Upper lobe of right lung (tissue), 1 donor: ENCODE data around the gene GOSR1. TPM values are rescaled to one million over a fixed set of nuclear protein-coding genes. Genes with fewer than 3 reads are reported as not detected.
A peak's percentile ranks its signal among the peaks of the same experiment; 100 is the strongest.
"Not testable (repeated sequence)": the region's sequence is repeated elsewhere in the genome, so short reads cannot be mapped to it uniquely, and the experiment has no call there.

Source experiments
- ATAC-seq: fragments of 200-7000 bp; cut with Tn5 transposase; one replicate; pipeline ENCODE4 v1.9.1; 2020; ENCODE audit warnings: mild to moderate bottlenecking, moderate library complexity
- DNase-seq: peaks from one replicate; pipeline ENCODE4 v3.0.0-alpha.2; 2020
- H3K27ac ChIP-seq: fragments of 200-600 bp; one replicate; pipeline ENCODE4 v1.8.0; 2022
- H3K27me3 ChIP-seq: fragments of 200-600 bp; one replicate; pipeline ENCODE4 v1.8.0; 2022; ENCODE audit warnings: mild to moderate bottlenecking
- H3K36me3 ChIP-seq: fragments of 200-600 bp; one replicate; pipeline ENCODE4 v1.8.0; 2022
- H3K4me1 ChIP-seq: fragments of 200-600 bp; one replicate; pipeline ENCODE4 v1.8.0; 2022
- H3K4me3 ChIP-seq: fragments of 200-600 bp; one replicate; pipeline ENCODE4 v1.8.0; 2022; ENCODE audit warnings: mild to moderate bottlenecking
- H3K9me3 ChIP-seq: fragments of 200-600 bp; one replicate; pipeline ENCODE4 v1.8.0; 2022
- CTCF ChIP-seq: fragments of 200-600 bp; IDR thresholded peaks from one replicate; pipeline ENCODE4 v1.8.0; 2022; ENCODE audit warnings: antibody characterized with exemption
- intact Hi-C: fragments of 100-400 bp; cut with DNase I; formaldehyde crosslinking; loops from one replicate; pipeline ENCODE4 v1.11.0; 2022
- total RNA-seq: library from RNA; stranded (reverse); fragmentation: NEBNext Ultra II Directional; extraction: Animal tissue kit (Norgen Biotek cat#: 25700); gene quantifications from one replicate; pipeline ENCODE4 v1.2.1, GENCODE V29; 2021
- donor health status: DM: no; HTN: yes; CAD: no; lungs with severe emphysema.

Gene GOSR1
- total RNA-seq, 1 donor from 2014 or later = 48.9 TPM

- no peak overlapping the region for H3K27ac ChIP-seq
- ATAC-seq = no peak
- H3K27me3 ChIP-seq = no peaks in the 10 kb centered on the region
- DNase-seq = no peak
- no peak for TF ChIP-seq CTCF
- no peaks in the 10 kb centered on the region for H3K4me1 ChIP-seq
- H3K9me3 ChIP-seq = no peaks in the 10 kb centered on the region
- H3K36me3 ChIP-seq = no peaks in the 10 kb centered on the region
- no peak overlapping the region for H3K4me3 ChIP-seq
- intact Hi-C loops = no loop called here
Measured at GRCh38 chr17:30568117-30568430, 90.9 kb downstream of the GOSR1 start.

- H3K36me3 ChIP-seq, ATAC-seq, H3K9me3 ChIP-seq, intact Hi-C loops, H3K4me3 ChIP-seq, H3K27me3 ChIP-seq, H3K27ac ChIP-seq, H3K4me1 ChIP-seq: not testable (repeated sequence)
- peak; percentile 36 for DNase-seq
Measured at GRCh38 chr17:30569531-30570175, 92.4 kb downstream of the GOSR1 start.

- H3K27ac ChIP-seq = no peak overlapping the region
- intact Hi-C loops = no loop called here
- no peaks in the 10 kb centered on the region for H3K9me3 ChIP-seq
- H3K36me3 ChIP-seq = no peaks in the 10 kb centered on the region
- no peaks in the 10 kb centered on the region for H3K4me1 ChIP-seq
- no peak overlapping the region for H3K4me3 ChIP-seq
- no peak for TF ChIP-seq CTCF
- ATAC-seq (no peak), DNase-seq (peak; percentile 30)
- no peaks in the 10 kb centered on the region for H3K27me3 ChIP-seq
Measured at GRCh38 chr17:30570191-30570590, 93.0 kb downstream of the GOSR1 start.

GRCh38 chr17:30570596-30571265 lies 93.5 kb downstream of the GOSR1 start:
- no peaks in the 10 kb centered on the region for H3K4me1 ChIP-seq
- DNase-seq = peak; percentile 38
- intact Hi-C loops = no loop called here
- no peaks in the 10 kb centered on the region for H3K9me3 ChIP-seq
- no peak overlapping the region for H3K4me3 ChIP-seq
- no peak overlapping the region for H3K27ac ChIP-seq
- no peak for ATAC-seq
- H3K27me3 ChIP-seq = no peaks in the 10 kb centered on the region
- no peaks in the 10 kb centered on the region for H3K36me3 ChIP-seq
- TF ChIP-seq CTCF = no peak

- DNase-seq = peak; percentile 52
- H3K27me3 ChIP-seq = not testable (repeated sequence)
Measured at GRCh38 chr17:30571404-30571803, 94.2 kb downstream of the GOSR1 start.

GRCh38 chr17:30571921-30572320 lies 94.7 kb downstream of the GOSR1 start:
- H3K9me3 ChIP-seq = no peaks in the 10 kb centered on the region
- peak; percentile 33 for DNase-seq
- no peak overlapping the region for H3K4me3 ChIP-seq
- H3K4me1 ChIP-seq = no peaks in the 10 kb centered on the region
- no peak for TF ChIP-seq CTCF
- ATAC-seq = no peak
- no peak overlapping the region for H3K27ac ChIP-seq
- no peaks in the 10 kb centered on the region for H3K36me3 ChIP-seq
- intact Hi-C loops = no loop called here
- no peaks in the 10 kb centered on the region for H3K27me3 ChIP-seq

More at GRCh38 chr17:30571404-30571803, 94.2 kb downstream of the GOSR1 start:
- H3K4me1 ChIP-seq, ATAC-seq, intact Hi-C loops, H3K4me3 ChIP-seq, H3K36me3 ChIP-seq, H3K9me3 ChIP-seq, H3K27ac ChIP-seq: not testable (repeated sequence)

- H3K27me3 ChIP-seq, H3K36me3 ChIP-seq, H3K27ac ChIP-seq, ATAC-seq, H3K9me3 ChIP-seq, intact Hi-C loops, H3K4me1 ChIP-seq, H3K4me3 ChIP-seq: not testable (repeated sequence)
- DNase-seq = peak; percentile 45
Measured at GRCh38 chr17:30572651-30573554, 95.7 kb downstream of the GOSR1 start.
